Measurements from ENCODE around the gene BLOC1S1.

Gene BLOC1S1

GRCh38 chr12:55694188-55694515 is 21.7 kb upstream of the BLOC1S1 start:
- TF ChIP-seq, protein P1, sequence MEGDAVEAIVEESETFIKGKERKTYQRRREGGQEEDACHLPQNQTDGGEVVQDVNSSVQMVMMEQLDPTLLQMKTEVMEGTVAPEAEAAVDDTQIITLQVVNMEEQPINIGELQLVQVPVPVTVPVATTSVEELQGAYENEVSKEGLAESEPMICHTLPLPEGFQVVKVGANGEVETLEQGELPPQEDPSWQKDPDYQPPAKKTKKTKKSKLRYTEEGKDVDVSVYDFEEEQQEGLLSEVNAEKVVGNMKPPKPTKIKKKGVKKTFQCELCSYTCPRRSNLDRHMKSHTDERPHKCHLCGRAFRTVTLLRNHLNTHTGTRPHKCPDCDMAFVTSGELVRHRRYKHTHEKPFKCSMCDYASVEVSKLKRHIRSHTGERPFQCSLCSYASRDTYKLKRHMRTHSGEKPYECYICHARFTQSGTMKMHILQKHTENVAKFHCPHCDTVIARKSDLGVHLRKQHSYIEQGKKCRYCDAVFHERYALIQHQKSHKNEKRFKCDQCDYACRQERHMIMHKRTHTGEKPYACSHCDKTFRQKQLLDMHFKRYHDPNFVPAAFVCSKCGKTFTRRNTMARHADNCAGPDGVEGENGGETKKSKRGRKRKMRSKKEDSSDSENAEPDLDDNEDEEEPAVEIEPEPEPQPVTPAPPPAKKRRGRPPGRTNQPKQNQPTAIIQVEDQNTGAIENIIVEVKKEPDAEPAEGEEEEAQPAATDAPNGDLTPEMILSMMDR (IDR thresholded peaks at IDR 0.05; ENCODE audit: low read depth, low read length): no peak
- DNase-seq (ENCODE audit: low read depth in 2 of 2): no peak
- no peak overlapping the region for H3K4me3 ChIP-seq (replicated peaks in 1 of 2; ENCODE audit: low read depth in 2 of 2, low read length in 2 of 2)

- no peak overlapping the region for H3K4me3 ChIP-seq (replicated peaks in 1 of 2; ENCODE audit: low read depth in 2 of 2, low read length in 2 of 2)
- TF ChIP-seq, protein P1 (IDR thresholded peaks at IDR 0.05; ENCODE audit: low read depth, low read length): no peak
- DNase-seq (ENCODE audit: low read depth in 2 of 2): no peak
Measured at GRCh38 chr12:55694651-55695050, 21.2 kb upstream of the BLOC1S1 start.

- TF ChIP-seq, protein P1 (IDR thresholded peaks at IDR 0.05; ENCODE audit: low read depth, low read length): no peak
- no peak for DNase-seq (ENCODE audit: low read depth in 2 of 2)
- H3K4me3 ChIP-seq (replicated peaks in 1 of 2; ENCODE audit: low read depth in 2 of 2, low read length in 2 of 2): no peak overlapping the region
Measured at GRCh38 chr12:55695349-55695748, 20.5 kb upstream of the BLOC1S1 start.

DNA sequence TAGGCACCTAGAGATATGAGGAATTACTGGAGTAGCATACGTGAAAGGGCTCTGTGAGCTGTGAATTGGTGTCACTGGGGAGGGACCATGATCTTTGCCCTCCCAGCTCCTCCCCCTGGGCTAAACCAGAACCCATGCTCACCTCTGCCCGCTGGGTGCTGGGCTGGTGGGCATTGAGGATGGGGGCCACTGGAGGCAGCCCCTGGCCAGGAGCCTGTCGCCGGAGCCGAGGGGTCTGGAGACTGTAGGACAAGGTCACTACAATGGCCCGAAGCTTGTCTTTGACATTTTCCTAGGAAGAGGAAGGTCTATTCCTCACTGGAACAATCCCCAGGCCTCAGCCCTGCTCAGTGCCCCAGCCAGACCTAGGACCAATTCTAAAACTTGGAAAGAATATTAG is 19.7 kb upstream of the BLOC1S1 start:
- TF ChIP-seq, protein P1 (IDR thresholded peaks at IDR 0.05; ENCODE audit: low read depth, low read length): no peak
- no peak for DNase-seq (ENCODE audit: low read depth in 2 of 2)
- H3K4me3 ChIP-seq (replicated peaks in 1 of 2; ENCODE audit: low read depth in 2 of 2, low read length in 2 of 2): no peak overlapping the region

- DNase-seq (ENCODE audit: low read depth in 2 of 2): no peak
- TF ChIP-seq, protein P1 (IDR thresholded peaks at IDR 0.05; ENCODE audit: low read depth, low read length): no peak
- no peak overlapping the region for H3K4me3 ChIP-seq (replicated peaks in 1 of 2; ENCODE audit: low read depth in 2 of 2, low read length in 2 of 2)
Measured at GRCh38 chr12:55696796-55697462, 18.9 kb upstream of the BLOC1S1 start.

DNA sequence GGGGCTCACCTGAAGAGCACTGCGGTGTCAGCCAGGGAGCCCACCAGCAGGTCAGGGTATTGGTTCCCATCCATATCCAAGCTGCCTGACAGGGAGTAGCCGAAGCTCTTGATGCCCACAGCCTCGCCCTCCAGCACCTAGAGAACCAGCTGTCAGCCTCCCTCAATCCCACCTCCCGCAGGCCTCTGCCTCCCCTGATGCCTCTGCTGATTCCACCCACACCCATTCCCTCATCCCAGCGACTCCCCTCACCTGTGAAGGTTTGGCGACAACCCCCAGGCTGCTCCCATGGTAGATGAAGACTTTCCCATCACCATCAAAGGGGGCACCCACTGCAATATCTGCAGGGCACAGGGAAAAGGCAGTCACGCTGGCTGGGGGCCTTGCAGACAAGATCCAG is 18.2 kb upstream of the BLOC1S1 start:
- DNase-seq (ENCODE audit: low read depth in 2 of 2): no peak
- no peak overlapping the region for H3K4me3 ChIP-seq (replicated peaks in 1 of 2; ENCODE audit: low read depth in 2 of 2, low read length in 2 of 2)
- TF ChIP-seq, protein P1 (IDR thresholded peaks at IDR 0.05; ENCODE audit: low read depth, low read length): no peak
